Stimulated activated CD8-positive, alpha-beta memory T cell treated with anti-CD3 and anti-CD28 coated beads, Interleukin-7, amount 100 ng/mL, for 1 hour (primary cell): ENCODE data around the gene RETSAT.
A peak's percentile ranks its signal among the peaks of the same experiment; 100 is the strongest.
"Not testable (repeated sequence)": the region's sequence is repeated elsewhere in the genome, so short reads cannot be mapped to it uniquely, and the experiment has no call there.

Experiments used
- DNase-seq, 2 donors: peaks; one replicate each; pipeline ENCODE4 v3.0.0-alpha.2; 2020; ENCODE audit warnings: low read depth in 2 of 2

Gene RETSAT

DNA sequence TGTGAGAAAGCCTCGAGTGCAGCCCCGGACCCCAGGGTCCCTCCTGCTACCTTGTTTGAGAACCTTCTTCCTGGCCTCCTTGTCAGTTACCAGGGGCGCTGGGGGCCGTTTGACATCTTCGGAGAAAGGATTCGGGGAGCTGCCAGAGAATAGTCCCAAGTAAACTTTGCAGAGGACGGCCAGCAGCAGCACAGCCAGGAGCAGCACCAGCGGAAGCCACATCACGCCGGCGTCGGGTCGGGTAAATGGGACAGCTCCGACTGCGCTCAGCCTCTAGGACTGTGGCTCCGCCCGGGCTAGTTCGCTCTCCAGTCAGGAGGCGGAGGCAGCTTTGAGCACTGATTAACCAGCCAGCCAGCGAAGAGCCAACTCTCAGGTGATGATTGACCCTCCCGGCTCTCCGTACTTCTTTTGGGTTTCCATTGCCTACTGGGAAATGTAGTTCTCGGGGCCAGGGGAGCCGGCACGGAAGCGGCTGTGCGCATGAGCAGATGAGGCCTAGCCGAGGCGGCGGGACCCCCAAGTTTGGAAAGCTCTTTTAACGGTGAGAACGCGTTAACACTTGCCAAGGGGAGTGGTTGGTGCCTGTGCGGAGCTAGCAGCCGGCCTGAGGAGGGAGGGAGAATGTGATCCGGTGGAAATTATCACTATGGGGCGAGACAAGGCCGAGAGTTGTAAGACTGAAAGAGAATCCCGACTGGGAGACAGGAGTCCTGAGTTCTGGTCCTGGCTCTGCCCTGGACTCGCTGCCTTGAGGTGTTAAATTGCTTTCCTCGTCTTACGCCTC lies at the start of gene RETSAT, which contains the start of gene ELMOD3:
Gene RETSAT, minus strand, starts transcription at position 243 of the 787 bp plus-strand sequence. Its CDS starts 21 bp downstream, at position 222.
Gene ELMOD3, plus strand, starts transcription at position 484 of the 787 bp plus-strand sequence. CDS start 2,430 bp downstream, outside the sequence.
- DNase-seq, result peak; percentile 89 to 92

DNA sequence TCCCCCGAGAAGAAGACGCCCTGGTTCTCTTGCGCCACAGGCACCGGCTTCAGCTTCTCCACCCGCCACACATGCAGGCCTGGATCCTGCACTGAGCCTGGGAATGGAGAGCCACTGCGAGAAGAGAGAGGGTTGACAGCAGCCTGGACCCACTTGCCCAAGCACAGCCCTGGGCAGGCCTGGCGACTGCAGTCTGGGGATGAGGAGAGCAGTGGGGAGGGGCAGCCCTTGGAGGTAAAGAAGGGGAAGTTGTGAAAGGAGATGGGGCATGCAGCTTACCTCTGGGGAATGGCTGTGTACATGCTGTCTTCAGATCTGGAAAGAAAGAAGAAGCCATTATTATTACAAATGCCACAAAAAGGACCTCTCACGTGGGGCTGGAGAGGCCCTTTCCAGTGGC lies 47.5 kb upstream of the RETSAT start:
- no peak for DNase-seq

DNA sequence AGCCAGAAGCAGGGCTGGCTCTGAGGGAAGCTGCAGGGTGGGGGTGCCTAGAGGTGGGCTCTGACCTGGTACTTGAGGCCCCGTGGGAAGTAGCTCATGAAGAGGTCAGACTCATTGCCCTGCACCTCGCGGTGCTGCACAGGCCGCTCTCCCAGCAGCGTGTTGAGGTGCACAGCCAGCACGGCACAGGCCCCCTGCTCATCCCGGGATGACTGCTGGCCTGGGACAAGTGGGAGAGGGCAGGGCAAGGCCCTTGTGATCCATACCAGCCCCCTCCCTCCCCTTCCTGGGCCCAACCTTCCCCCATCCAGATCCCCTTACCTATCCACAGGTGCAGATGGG lies 47.1 kb upstream of the RETSAT start:
- no peak for DNase-seq

DNA sequence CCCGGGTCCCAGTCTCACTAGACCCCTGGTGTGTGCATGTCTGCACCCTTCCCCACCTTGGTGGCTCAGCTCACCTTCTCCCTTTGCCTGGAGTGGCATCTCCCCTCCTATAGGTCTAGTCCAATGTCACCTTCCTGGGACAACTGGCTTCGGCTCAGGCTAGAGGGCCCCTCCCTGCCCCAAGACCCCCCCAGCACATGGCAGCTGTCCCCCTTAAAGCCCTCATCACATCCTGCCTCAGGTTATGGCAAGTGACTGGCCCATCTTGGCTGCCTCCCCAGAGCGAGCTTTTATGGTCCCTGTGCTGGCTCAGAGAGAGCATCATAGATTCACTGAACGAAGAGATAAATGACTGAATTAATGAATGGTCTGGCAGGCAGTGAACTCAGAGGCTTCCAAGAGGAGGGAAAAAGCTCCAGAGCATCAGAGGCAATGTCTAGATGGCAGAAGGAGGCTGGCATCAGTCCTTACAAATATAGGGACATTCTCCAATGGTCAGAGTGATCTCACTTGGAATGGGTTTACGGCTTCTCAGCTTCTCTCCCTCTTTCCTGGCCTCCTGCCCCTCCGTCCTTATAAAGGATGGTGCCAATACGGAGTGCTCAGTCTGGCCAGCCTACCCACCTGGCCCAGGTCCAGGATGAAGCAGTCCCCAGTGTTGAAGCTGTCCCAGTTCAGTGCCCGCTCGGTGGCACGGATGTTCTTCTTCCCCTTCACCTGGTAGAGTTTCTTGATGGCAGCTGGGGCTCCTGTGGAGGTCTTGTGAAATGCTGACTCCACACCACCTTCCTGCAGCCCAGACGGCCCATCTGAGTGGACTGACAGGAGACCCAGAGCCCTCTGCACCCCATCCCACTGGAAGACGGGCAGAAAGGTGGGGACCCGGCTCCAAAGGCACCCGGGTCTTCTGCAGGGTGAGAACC lies 46.5 kb upstream of the RETSAT start:
- DNase-seq, result no peak

DNA sequence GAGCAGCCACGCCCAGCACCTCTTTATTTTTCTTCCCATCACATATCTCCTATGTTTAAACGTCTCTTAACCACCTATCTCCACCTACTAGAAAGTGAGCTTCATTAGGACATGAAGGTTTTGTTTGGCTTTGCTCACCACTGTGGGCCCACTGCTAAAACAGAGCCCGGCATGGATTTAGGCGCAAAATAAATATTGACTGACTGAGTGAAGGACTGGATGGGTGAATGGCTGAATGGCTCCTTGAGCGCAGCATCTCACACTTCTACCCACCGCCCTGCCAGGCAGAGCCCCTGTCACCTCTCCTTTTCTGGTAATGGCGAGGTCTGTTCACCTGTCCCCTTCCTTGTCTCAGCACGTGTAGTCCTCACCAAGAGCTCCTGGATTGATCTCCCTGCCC lies 45.7 kb upstream of the RETSAT start:
- no peak for DNase-seq

DNA sequence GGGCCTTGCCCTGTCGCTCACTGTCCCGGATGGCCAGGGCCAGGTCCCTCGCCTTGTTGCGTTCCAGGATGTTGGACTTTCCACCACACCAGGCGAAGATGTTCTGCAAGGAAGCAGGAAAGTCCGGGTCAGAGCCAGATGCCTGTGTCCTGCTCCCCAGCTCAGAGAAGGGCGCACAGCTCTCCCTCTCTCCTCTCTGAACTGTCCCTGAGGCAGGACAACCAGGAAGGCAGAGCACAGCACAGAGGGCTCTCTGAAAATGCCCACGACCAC lies 44.8 kb upstream of the RETSAT start:
- no peak for DNase-seq

DNA sequence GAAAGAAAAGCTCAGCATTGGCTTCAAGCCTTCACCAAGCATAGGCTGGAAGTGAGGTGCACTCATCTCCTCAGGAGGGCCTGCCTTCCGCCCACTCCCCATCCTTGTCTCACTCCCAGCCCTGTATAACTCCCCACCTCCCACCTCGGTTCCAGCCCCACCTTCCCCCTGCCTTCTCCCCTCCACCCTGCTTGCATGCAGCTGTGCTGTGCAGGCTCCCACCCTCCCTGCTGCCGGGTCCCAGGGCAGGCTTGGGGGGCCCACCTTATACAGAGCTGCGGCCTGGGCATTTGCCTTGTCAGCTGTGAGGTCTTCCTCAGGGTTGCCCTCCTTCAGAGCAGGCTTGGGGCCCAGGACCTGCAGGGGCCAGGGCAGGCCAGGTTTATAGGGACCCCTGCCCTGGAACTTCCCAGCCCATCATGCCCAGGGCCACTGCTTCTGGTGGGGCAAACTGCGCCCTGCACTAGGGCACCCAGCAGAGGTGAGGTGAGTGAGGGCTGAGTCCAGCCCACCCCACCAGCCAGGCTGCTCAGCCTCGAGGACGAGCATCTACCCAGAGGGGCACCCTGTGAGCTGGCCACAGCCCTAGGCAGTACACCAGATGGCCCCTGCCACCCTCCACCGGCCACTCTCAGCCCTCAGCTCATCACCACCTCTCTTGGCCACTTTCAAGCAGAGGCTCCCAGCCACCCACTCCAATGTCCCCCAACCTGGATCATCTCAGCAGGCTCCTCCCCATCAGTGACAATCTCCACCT lies 44.3 kb upstream of the RETSAT start:
- DNase-seq, result no peak

DNA sequence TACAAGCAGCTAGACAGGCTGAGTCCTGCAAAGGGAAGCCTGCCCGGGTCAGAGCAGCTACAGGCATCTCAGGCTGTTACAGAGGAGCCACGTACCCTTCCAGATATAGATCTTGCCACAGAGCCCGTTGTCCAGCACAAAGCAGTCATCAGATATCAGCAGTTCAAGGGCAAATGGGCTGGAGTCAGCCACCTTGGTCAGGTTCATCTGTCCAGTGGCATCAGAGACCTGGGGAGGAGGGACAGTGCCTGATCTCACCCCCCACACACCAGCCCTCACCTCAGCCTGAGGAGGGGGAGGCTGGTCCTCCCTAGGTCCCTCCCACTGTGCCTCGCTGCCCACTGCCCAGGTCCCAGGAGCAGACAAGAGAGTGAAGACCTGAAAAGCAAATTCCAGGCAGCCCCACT lies 43.6 kb upstream of the RETSAT start:
- DNase-seq, result no peak

DNA sequence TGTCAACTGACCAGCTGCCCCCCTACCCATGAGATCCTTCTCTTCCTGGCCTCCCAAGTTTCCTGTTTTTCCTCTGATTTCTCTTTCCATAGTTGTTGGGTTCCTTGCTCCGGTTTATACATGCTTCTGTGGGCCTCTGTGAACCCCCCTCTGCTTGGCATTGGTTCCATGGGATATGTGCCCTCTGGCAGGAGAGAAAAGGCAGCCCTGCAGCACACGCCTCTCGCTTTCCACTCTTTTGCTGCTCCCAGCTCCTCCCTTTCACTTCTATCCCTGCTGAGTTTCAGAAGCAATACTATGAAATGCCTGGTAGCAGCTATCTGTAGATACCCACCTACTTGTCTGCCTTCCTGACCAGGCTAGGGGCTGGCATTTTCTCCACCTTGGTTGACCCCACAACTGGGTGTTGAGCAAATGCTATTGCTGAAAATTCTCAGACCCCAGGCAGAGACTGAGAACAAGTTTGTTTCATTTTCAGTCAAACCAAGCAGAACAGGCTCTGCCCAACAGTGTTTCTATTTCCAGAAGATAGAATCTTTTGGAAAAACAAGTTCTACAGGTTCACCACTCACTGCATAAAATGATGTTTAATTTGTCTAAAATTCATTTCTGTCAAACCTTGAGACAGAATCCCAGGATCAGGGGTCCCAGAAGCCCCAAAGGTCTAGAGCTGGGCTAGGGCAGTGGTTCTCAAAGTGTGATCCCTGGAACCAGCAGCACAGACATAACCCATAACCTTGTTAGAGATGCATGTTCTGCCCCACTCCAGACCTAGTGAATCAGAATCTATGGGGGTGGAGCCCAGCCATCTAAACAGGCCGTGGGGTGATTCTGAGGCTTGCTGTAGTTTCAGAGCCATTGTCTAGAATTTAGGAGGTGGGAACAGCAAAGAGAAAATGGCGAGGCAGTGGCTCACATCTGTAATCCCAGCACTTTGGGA lies 42.5 kb upstream of the RETSAT start:
- no peak for DNase-seq

DNA sequence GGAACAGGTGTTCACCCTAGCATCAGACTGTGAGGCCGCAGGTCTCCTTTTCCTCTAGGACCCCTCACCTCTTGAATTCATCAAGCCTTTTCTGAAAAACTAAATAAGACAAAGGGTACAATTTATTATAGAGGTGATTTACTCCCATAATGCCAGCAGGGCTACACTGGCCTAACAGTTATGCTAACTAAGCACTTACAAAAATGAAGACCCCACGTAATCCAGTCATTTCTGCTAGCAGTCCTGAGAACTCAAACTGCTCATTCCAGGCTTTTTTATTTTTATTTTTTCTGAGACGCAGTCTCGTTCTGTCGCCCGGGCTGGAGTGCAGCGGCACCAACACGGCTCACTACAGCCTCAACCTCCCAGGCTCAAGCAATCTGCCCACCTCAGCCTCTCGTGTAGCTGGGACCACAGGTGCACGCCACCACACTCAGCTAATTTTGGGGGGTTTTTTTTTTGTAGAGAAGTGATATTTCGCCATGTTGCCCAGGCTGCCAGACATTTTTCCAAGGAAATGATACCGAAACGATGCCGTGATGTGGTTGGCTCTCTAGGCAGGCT lies 41.7 kb upstream of the RETSAT start:
- no peak for DNase-seq

DNA sequence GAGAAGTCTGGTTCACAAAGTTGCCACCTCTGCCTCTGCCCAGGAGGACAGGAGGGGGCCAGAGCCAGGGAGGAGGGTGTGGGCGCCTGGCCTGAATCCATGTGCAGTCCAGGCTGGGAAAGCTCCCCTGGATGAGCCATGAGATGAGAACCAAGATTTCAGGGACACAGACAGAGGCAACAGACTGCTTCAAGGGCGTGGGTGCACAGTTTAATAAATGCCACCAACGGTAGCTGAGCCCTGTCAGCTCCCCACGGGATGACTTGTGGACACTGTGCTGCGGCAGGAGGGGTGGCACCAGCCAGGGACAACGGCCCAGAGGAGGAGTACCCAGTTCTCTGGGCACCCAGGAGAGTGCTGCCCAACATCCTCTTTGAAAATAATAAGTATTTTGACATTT lies 40.6 kb upstream of the RETSAT start:
- no peak for DNase-seq

DNA sequence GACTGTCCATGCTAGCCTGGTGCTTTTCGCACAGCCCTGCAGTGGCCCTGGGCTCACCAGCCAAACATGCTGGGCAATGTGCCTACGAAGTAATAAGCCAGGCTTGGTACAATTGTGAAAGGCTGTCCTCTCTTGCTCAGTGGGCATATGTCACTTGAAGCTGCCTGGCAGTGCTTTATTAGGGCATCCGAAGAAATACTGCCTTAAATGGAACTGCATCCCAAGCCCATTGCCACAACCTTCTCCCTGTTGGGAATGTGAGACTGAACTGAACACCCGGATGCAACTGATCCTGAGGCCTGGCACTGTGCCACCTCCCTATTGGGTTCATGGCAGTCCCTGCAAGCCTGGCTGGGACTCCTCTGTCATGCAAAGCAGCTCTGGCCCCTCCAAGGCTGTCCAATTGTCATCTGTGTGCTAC lies 39.9 kb upstream of the RETSAT start:
- no peak for DNase-seq

DNA sequence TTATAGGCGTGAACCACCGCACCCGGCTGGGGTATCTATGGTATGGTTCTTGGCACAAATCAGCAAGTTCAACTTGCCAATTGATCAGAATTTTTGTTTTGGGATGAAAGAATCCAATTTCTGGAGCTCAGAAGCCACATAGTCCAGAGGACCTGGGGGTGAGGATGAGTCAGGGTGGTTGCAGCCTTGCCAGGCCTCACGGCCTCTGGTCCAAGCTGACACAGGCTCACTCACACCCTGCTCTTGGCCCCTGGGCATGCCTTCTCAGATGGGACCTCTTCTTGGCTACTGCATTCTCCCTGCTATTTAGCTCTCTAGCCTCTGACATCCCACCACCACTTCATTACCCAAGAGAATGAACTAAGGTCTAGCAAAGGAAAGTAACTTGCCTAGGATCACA lies 39.5 kb upstream of the RETSAT start:
- DNase-seq, result no peak

DNA sequence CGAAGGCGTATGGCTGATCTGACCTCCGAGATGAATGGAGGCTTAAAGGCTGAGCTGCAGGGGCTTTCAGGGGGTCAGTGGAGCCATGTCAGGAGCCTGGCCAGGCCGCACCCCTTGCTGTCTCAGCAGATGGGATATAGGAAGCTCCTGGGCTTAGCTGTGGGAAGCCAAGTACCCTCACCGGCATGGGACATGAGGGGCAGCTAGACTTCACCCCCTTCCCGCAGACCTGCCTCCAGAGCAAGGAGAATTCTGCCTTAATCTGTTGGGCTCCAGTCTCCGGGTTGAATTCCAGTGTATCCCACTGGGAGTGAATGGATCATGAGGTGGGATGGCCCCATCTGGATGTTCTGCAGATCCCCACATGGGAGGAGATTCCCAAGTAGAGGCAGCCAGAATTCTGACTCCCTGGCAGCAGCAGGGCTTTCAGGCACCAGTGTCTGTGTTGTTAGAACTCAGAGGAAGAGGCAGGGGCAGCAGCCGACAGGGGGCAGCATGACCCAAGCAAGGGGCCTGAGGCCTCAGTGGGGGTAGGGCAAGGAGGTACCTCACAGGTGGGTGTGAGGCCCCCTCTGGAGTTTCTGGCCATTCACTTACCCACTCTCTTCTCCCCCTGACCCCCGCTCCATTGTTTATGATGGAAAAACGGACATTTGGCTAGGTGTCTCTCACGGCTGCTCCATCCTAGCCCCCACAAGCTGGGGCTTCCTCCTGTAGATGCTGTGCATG lies 36.8 kb upstream of the RETSAT start:
- DNase-seq, result peak; percentile 40 to 61

DNA sequence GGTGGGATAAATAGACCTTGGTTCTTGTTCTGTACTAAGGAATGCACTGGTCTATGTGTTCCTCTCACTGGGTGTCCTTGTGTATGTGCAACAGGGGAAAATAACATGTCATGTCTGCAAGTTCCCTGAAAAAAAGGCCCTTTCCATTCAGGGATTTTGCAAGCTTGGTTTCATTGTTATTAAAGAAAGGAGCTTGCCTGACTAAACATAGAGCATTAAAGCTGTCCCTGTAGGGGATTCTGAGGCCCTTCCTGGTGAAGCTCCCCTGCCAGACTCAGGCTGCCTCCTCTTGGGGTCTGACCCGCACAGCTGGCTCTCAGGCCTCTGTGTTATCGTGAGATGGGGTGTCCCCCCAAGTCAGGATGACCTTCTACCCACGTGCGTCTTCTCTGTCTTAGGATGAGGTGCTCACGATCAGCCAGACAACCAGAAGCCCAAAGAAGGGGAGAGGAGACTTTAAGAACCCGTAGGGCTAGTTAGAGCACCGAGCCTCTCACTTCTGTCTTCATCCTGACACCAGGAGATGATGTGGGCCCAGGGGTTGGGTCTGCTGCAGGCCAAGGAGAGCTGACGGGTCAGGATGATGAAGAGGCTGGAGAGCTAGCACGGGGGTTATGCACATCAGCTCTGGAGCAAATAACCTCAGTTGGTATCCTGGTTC lies 34.7 kb upstream of the RETSAT start:
- no peak for DNase-seq

DNA sequence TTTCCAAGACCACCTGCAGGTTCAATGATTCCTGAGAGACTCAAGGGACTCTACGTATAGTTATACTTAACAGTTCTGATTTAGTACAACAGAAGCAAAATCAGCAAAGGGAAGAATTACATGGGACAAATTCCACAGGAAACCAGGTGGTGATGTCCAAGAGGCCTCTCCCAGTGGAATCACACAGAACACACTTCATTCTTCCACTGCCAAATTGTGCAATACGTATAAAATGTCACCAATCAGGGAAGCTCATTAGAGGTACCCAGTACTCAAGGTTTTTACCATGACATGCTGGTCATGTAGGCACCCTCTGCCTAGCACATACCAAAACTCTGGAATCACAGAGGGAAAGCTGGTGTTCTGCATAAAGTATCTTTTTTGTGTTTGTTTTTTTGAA lies 33.4 kb upstream of the RETSAT start:
- DNase-seq, result no peak

DNA sequence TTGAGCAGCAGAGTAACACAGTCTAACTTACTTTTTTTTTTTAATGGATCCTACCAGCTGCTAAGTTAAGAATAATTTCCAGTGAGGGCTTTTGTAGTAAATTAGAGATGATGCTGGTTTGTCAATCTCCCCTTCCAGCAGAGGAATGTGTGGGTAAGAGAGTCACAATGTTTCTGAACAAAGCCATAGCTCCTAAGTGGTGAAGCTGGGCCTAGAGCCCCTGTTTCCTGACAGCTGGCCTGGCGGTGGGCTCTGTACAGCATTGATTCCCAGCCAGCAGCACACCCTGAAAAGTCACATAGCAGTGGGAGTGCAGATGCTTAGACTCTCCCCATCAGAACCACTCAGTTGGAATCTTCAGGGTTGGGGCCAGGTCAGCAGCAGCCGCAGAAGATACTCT lies 31.4 kb upstream of the RETSAT start:
- no peak for DNase-seq

DNA sequence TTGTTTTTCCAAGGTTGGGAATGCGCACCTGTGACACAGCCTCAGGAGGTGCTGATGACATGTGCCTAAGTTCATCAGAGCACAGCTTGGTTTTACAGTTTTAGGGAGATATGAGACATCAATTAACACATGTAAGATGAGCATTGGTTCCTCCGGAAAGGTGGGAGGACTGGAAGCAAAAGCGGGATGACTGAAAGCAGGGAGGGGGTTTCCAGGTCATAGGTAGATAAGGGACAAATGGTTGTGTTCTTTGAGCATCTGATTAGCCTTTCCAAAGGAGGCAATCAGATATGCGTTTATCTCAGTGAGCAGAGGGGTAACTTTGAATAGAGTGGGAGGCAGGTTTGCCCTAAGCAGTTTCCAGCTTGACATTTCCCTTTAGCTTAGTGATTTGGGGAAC lies 29.5 kb upstream of the RETSAT start:
- DNase-seq, result no peak

DNA sequence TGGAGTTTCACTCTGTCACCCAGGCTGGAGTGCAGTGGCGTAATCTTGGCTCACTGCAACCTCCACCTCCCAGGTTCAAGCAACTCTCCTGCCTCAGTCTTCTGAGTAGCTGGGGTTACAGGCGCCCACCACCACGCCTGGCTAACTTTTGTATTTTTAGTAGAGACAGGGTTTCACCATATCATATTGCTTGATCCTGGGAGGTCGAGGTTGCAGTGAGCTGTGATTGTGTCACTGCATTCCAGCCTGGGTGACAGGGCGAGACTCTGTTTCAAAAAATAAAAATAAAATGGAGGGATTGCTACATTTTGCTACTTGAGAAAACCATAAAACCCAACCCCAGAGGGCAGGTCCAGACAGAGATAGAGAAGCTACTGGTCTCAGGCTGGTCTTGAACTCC lies 28.8 kb upstream of the RETSAT start:
- DNase-seq, result not testable (repeated sequence)

DNA sequence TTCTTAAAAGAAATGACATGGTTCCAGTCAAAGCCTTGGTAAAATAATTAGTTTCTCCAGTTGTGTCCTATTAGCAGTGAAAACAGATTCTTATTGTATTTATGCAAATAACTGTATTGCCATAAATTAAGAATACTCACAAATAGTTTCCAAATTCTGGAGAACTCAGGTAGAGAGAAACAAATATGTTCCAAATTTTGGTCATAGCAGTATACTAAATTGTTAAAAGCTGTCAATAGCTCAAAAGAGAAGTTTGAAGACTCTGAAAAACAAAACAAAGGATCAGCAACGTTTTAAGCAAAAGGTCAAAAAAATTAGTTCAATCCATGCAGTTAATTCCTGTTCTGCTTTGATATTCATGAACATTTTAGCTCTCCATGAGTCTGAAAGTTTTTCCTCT lies 25.7 kb upstream of the RETSAT start:
- no peak for DNase-seq
